Measurements from ENCODE around the gene GRK5.

DNA sequence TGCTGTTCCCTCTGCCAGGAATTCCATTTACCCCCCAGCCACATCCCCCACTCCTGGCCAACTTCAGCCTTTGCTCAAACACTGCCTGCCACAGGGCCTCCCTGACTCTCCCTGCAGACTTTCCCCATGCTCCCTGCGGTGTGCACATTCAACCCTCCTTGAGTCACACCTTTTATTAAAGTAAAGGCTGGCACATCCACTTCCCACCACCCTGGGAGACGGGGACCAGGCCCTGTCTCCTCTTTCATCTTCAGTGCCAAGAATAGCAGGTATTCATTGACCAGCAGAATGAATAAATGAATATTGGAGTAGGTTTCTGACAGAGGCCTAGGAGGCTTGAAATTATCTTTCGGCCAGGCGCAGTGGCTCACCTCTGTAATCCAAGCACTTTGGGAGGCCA, 91.4 kb downstream of the GRK5 start:
- no peak for TF ChIP-seq POLR2A (IDR thresholded peaks at IDR 0.05)
- TF ChIP-seq, protein P1, sequence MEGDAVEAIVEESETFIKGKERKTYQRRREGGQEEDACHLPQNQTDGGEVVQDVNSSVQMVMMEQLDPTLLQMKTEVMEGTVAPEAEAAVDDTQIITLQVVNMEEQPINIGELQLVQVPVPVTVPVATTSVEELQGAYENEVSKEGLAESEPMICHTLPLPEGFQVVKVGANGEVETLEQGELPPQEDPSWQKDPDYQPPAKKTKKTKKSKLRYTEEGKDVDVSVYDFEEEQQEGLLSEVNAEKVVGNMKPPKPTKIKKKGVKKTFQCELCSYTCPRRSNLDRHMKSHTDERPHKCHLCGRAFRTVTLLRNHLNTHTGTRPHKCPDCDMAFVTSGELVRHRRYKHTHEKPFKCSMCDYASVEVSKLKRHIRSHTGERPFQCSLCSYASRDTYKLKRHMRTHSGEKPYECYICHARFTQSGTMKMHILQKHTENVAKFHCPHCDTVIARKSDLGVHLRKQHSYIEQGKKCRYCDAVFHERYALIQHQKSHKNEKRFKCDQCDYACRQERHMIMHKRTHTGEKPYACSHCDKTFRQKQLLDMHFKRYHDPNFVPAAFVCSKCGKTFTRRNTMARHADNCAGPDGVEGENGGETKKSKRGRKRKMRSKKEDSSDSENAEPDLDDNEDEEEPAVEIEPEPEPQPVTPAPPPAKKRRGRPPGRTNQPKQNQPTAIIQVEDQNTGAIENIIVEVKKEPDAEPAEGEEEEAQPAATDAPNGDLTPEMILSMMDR (IDR thresholded peaks at IDR 0.05): no peak
